ENCODE data around the gene SPIRE2.
"Not testable (repeated sequence)": the region's sequence is repeated elsewhere in the genome, so short reads cannot be mapped to it uniquely, and the experiment has no call there.

The SPIRE2 gene

DNA sequence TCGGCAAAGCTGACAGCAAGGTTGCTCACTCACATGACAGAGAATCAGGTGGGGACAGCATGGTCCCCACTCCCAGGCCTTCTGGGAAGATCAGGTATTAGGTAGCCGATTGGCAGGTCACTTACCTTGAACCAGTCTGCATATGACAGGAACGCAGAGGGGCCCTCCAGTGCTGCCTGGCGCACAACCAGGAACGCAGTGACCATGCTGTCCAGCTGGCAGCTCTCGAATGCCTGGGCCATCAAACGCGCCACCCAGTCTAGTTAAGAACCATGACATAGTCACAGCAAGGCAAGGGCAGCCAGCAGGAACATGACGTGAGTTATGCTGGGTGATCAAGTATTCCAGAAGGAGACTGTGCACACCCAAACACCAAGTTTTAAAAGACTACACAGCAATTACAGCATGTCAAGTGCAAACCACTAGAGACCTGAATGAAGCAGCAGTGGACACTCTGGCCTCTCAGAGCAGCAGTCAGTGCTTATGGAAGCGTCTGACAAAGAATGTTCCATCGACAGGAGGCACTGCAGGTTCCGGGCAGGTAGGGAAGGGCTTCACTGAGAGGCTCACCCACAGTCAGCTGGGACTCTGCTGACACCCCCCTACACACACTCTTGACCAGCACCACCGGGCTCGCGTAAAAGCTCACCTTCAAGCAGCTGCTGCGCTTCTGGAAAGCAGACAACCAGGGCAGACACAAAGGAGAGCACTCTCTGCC lies 36.8 kb upstream of the SPIRE2 start:
- Histone ChIP-seq H3K27ac (ENCODE audit: low read depth, low read length) (no peak overlapping the region), H3K4me3 (ENCODE audit: low read depth in 1 of 5, low read length in 5 of 5) (no peak overlapping the region), H3K27me3 (ENCODE audit: control insufficient read depth in 5 of 5, insufficient read depth in 4 of 5, low read length in 5 of 5) (no peaks in the 10 kb centered on the region), H3K36me3 (ENCODE audit: control insufficient read depth in 5 of 5, insufficient read depth in 5 of 5, low read length in 5 of 5) (no peaks in the 10 kb centered on the region), H3K9me3 (ENCODE audit: control insufficient read depth in 5 of 5, low read length in 5 of 5) (no peaks in the 10 kb centered on the region), H3K9ac (ENCODE audit: low read length in 5 of 5) (no peak overlapping the region), H3K4me1 (ENCODE audit: control insufficient read depth in 5 of 5, insufficient read depth in 5 of 5, low read length in 5 of 5) (no peaks in the 10 kb centered on the region)

GRCh38 chr16:89793092-89793491 lies 35.2 kb upstream of the SPIRE2 start:
- H3K27ac ChIP-seq (ENCODE audit: low read depth, low read length); H3K4me1 ChIP-seq (ENCODE audit: control insufficient read depth in 5 of 5, insufficient read depth in 5 of 5, low read length in 5 of 5); H3K9me3 ChIP-seq (ENCODE audit: control insufficient read depth in 5 of 5, low read length in 5 of 5): not testable (repeated sequence)

DNA sequence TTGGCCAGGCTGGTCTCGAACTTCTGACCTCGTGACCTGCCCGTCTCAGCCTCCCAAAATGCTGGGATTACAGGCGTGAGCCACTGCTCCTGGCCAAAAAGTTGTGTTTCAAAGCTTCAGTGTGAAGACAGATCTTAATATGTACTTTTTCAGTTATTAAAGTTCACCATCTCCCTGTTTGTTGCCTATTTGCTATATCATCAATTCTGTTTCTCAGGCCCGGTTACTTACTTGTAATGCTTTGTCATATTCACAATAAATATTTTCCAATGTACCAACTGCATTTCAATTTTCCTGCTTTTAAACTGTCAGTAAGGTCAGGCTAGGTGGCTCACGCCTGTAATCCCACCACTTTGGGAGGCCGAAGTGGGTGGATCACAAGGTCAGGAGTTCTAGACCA lies 34.3 kb upstream of the SPIRE2 start:
- Histone ChIP-seq H3K9me3 (ENCODE audit: control insufficient read depth in 5 of 5, low read length in 5 of 5) (no peaks in the 10 kb centered on the region), H3K4me3 (ENCODE audit: low read depth in 1 of 5, low read length in 5 of 5) (no peak overlapping the region), H3K4me1 (ENCODE audit: control insufficient read depth in 5 of 5, insufficient read depth in 5 of 5, low read length in 5 of 5) (peaks cover 0 to 8% (median 0%) of the 10 kb centered on the region in 5 donors), H3K27ac (ENCODE audit: low read depth, low read length) (no peak overlapping the region), H3K9ac (ENCODE audit: low read length in 5 of 5) (no peak overlapping the region), H3K27me3 (ENCODE audit: control insufficient read depth in 5 of 5, insufficient read depth in 4 of 5, low read length in 5 of 5) (no peaks in the 10 kb centered on the region), H3K36me3 (ENCODE audit: control insufficient read depth in 5 of 5, insufficient read depth in 5 of 5, low read length in 5 of 5) (no peaks in the 10 kb centered on the region)

More at GRCh38 chr16:89793092-89793491, 35.2 kb upstream of the SPIRE2 start:
- not testable (repeated sequence) for H3K4me3 ChIP-seq (ENCODE audit: low read depth in 1 of 5, low read length in 5 of 5); H3K27me3 ChIP-seq (ENCODE audit: control insufficient read depth in 5 of 5, insufficient read depth in 4 of 5, low read length in 5 of 5); H3K9ac ChIP-seq (ENCODE audit: low read length in 5 of 5); H3K36me3 ChIP-seq (ENCODE audit: control insufficient read depth in 5 of 5, insufficient read depth in 5 of 5, low read length in 5 of 5)

DNA sequence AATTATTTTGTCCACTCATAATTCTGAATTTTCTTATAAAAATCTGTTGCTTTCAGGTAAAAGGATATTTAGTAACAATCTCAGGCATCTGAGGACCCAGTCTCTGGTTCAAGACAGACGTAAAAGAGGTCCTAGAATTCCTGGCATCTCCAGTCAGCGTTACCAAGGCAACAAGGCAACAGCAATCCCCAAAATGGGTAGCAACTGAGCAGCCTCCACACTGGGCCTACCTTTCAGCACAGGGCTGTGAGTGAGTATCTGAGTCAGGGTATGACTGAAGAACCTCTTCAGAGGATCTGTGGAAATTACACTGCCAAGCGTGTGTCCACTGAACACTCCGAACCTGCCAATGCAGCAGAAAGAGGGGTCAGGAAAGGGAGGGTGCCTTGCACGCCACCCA lies 32.6 kb upstream of the SPIRE2 start:
- no peaks in the 10 kb centered on the region for H3K9me3 ChIP-seq (ENCODE audit: control insufficient read depth in 5 of 5, low read length in 5 of 5)
- H3K27ac ChIP-seq (ENCODE audit: low read depth, low read length): no peak overlapping the region
- H3K36me3 ChIP-seq (ENCODE audit: control insufficient read depth in 5 of 5, insufficient read depth in 5 of 5, low read length in 5 of 5): no peaks in the 10 kb centered on the region
- peaks cover 0 to 11% (median 0%) of the 10 kb centered on the region in 5 donors for H3K4me1 ChIP-seq (ENCODE audit: control insufficient read depth in 5 of 5, insufficient read depth in 5 of 5, low read length in 5 of 5)
- no peaks in the 10 kb centered on the region for H3K27me3 ChIP-seq (ENCODE audit: control insufficient read depth in 5 of 5, insufficient read depth in 4 of 5, low read length in 5 of 5)
- no peak overlapping the region for H3K9ac ChIP-seq (ENCODE audit: low read length in 5 of 5)
- H3K4me3 ChIP-seq (ENCODE audit: low read depth in 1 of 5, low read length in 5 of 5): no peak overlapping the region

- Histone ChIP-seq H3K9me3 (ENCODE audit: control insufficient read depth in 5 of 5, low read length in 5 of 5) (no peaks in the 10 kb centered on the region), H3K9ac (ENCODE audit: low read length in 5 of 5) (no peak overlapping the region), H3K4me1 (ENCODE audit: control insufficient read depth in 5 of 5, insufficient read depth in 5 of 5, low read length in 5 of 5) (peaks cover 0 to 11% (median 0%) of the 10 kb centered on the region in 5 donors), H3K4me3 (ENCODE audit: low read depth in 1 of 5, low read length in 5 of 5) (no peak overlapping the region), H3K36me3 (ENCODE audit: control insufficient read depth in 5 of 5, insufficient read depth in 5 of 5, low read length in 5 of 5) (no peaks in the 10 kb centered on the region), H3K27me3 (ENCODE audit: control insufficient read depth in 5 of 5, insufficient read depth in 4 of 5, low read length in 5 of 5) (no peaks in the 10 kb centered on the region), H3K27ac (ENCODE audit: low read depth, low read length) (no peak overlapping the region)
Measured at GRCh38 chr16:89796104-89796503, 32.2 kb upstream of the SPIRE2 start.

DNA sequence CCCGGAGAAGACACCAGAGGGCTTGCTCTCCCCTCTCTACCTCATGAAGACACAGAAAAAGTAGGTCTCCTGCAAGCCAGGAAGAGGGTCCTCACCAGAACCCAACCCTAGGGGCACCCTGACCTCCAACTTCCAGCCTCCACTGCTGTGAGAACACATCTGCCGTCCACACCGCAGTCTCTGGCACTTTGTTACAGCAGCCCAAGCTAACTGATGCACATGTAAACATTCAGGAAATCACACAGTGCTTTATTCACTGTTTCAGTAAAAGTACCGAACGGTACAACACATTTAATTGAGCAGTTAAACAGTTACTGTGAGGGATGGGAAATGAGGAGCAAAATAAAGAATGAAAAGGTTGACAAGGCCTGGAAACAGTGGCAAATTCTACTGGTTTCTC lies 30.1 kb upstream of the SPIRE2 start:
- Histone ChIP-seq H3K27ac (ENCODE audit: low read depth, low read length) (no peak overlapping the region), H3K4me1 (ENCODE audit: control insufficient read depth in 5 of 5, insufficient read depth in 5 of 5, low read length in 5 of 5) (peaks cover 0 to 11% (median 0%) of the 10 kb centered on the region in 5 donors), H3K9ac (ENCODE audit: low read length in 5 of 5) (no peak overlapping the region), H3K27me3 (ENCODE audit: control insufficient read depth in 5 of 5, insufficient read depth in 4 of 5, low read length in 5 of 5) (no peaks in the 10 kb centered on the region), H3K9me3 (ENCODE audit: control insufficient read depth in 5 of 5, low read length in 5 of 5) (no peaks in the 10 kb centered on the region), H3K4me3 (ENCODE audit: low read depth in 1 of 5, low read length in 5 of 5) (no peak overlapping the region), H3K36me3 (ENCODE audit: control insufficient read depth in 5 of 5, insufficient read depth in 5 of 5, low read length in 5 of 5) (no peaks in the 10 kb centered on the region)

DNA sequence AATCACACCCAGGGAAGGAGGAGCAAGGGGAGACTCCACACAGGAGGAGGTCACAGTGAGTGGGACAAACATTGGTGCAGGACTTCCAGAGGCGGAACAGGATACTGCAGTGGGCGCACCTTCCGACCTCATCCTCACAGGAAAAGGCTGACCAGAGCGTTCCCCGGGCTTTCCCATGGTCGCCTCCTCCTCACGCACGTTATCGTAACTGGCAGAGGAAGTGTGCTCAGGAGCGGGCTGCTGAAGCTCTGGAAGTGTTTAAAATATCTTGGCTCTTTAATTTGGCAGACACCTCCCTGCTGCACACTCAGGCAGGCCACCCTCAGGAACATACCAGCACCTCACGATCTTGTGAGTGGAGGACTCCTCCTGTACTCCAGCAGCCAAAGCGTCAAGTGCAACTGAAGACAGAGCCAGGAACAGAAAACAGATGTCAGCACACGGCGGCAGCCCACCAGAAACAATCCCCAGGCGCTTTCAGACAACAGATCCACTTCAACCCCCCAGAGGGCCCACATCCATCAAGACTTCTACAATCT lies 29.4 kb upstream of the SPIRE2 start:
- H3K4me1 ChIP-seq (ENCODE audit: control insufficient read depth in 5 of 5, insufficient read depth in 5 of 5, low read length in 5 of 5): peaks cover 0 to 11% (median 0%) of the 10 kb centered on the region in 5 donors
- H3K4me3 ChIP-seq (ENCODE audit: low read depth in 1 of 5, low read length in 5 of 5): peak overlapping the region in 1 of 5 donors; percentile 28
- H3K9me3 ChIP-seq (ENCODE audit: control insufficient read depth in 5 of 5, low read length in 5 of 5): no peaks in the 10 kb centered on the region
- no peak overlapping the region for H3K27ac ChIP-seq (ENCODE audit: low read depth, low read length)
- H3K27me3 ChIP-seq (ENCODE audit: control insufficient read depth in 5 of 5, insufficient read depth in 4 of 5, low read length in 5 of 5): no peaks in the 10 kb centered on the region
- peak overlapping the region in 1 of 5 donors; percentile 31 for H3K9ac ChIP-seq (ENCODE audit: low read length in 5 of 5)
- H3K36me3 ChIP-seq (ENCODE audit: control insufficient read depth in 5 of 5, insufficient read depth in 5 of 5, low read length in 5 of 5): no peaks in the 10 kb centered on the region

DNA sequence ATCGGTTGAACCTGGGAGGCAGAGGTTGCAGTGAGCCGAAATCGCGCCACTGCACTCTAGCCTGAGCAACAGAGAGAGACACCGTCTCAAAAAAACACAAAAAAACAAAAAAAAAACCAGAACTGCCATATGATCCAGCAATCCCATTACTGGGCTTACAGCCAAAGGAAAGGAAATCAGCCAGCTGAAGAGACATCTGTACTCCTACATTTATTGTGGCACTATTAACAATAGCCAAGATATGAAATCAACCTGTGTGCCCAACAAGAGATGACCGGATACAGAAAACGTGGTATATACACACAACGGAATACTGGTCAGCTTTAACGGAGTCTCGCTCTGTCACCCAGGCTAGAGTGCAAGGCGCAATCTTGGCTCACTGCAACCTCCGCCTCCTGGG lies 26.5 kb upstream of the SPIRE2 start:
- peaks cover 0 to 11% (median 0%) of the 10 kb centered on the region in 5 donors for H3K4me1 ChIP-seq (ENCODE audit: control insufficient read depth in 5 of 5, insufficient read depth in 5 of 5, low read length in 5 of 5)

GRCh38 chr16:89805136-89805905 lies 23.0 kb upstream of the SPIRE2 start:
- H3K9me3 ChIP-seq (ENCODE audit: control insufficient read depth in 5 of 5, low read length in 5 of 5): no peaks in the 10 kb centered on the region
- no peak overlapping the region for H3K4me3 ChIP-seq (ENCODE audit: low read depth in 1 of 5, low read length in 5 of 5)
- no peak overlapping the region for H3K27ac ChIP-seq (ENCODE audit: low read depth, low read length)
- H3K9ac ChIP-seq (ENCODE audit: low read length in 5 of 5): no peak overlapping the region
- no peaks in the 10 kb centered on the region for H3K4me1 ChIP-seq (ENCODE audit: control insufficient read depth in 5 of 5, insufficient read depth in 5 of 5, low read length in 5 of 5)
- no peaks in the 10 kb centered on the region for H3K36me3 ChIP-seq (ENCODE audit: control insufficient read depth in 5 of 5, insufficient read depth in 5 of 5, low read length in 5 of 5)
- no peaks in the 10 kb centered on the region for H3K27me3 ChIP-seq (ENCODE audit: control insufficient read depth in 5 of 5, insufficient read depth in 4 of 5, low read length in 5 of 5)

More for the DNA sequence above, 26.5 kb upstream of the SPIRE2 start:
- Histone ChIP-seq H3K9ac (ENCODE audit: low read length in 5 of 5) (no peak overlapping the region), H3K27me3 (ENCODE audit: control insufficient read depth in 5 of 5, insufficient read depth in 4 of 5, low read length in 5 of 5) (no peaks in the 10 kb centered on the region), H3K9me3 (ENCODE audit: control insufficient read depth in 5 of 5, low read length in 5 of 5) (no peaks in the 10 kb centered on the region), H3K4me3 (ENCODE audit: low read depth in 1 of 5, low read length in 5 of 5) (no peak overlapping the region), H3K36me3 (ENCODE audit: control insufficient read depth in 5 of 5, insufficient read depth in 5 of 5, low read length in 5 of 5) (no peaks in the 10 kb centered on the region), H3K27ac (ENCODE audit: low read depth, low read length) (no peak overlapping the region)

DNA sequence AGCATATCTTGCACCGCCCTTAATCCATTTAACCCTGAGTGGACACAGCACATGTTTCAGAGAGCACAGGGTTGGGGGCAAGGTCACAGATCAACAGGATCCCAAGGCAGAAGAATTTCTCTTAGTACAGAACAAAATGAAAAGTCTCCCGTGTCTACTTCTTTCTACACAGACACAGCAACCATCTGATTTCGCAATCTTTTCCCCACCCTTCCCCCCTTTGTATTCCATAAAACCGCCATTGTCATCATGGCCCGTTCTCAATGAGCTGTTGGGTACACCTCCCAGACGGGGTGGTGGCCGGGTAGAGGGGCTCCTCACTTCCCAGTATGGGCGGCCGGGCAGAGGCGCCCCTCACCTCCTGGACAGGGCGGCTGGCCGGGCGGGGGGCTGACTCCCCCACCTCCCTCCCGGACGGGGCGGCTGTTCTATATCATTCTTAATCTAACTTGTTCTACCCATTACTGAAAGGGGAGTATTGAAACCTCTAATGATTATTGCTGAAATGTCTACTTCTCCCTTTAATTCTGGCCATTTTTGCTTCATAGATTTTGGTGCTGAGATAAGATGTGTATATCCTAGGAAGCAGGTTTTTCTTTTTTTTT lies 21.6 kb upstream of the SPIRE2 start:
- H3K9me3 ChIP-seq (ENCODE audit: control insufficient read depth in 5 of 5, low read length in 5 of 5); H3K27me3 ChIP-seq (ENCODE audit: control insufficient read depth in 5 of 5, insufficient read depth in 4 of 5, low read length in 5 of 5); H3K27ac ChIP-seq (ENCODE audit: low read depth, low read length); H3K4me3 ChIP-seq (ENCODE audit: low read depth in 1 of 5, low read length in 5 of 5); H3K4me1 ChIP-seq (ENCODE audit: control insufficient read depth in 5 of 5, insufficient read depth in 5 of 5, low read length in 5 of 5); H3K9ac ChIP-seq (ENCODE audit: low read length in 5 of 5); H3K36me3 ChIP-seq (ENCODE audit: control insufficient read depth in 5 of 5, insufficient read depth in 5 of 5, low read length in 5 of 5): not testable (repeated sequence)
